ENCODE measurements around the gene OR10P1. TPM values are rescaled to one million over a fixed set of nuclear protein-coding genes. Genes with fewer than 3 reads are reported as not detected.

The OR10P1 gene
- total RNA-seq, 1 experiment from 2014 or later, result not detected

DNA sequence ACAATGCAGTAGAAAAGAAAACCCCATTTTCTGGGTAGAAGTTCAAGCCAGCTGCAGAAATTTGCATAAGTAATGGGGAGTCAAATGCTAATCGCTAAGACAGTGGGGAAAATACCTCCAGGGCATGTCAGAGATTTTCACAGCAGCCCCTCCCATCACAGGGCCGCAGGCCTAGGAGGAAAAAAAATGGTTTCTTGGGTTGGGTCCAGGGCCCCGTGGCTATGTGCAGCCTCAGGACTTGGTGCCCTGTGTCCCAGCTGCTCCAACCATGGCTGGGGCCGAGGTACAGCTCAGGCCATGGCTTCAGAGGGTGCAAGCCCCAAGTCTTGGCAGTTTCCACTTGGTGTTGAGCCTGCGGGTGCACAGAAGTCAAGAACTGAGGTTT lies 14.6 kb downstream of the OR10P1 start:
- DNase-seq (ENCODE audit: low read depth), result no peak

- no peak for DNase-seq (ENCODE audit: low read depth)
Measured at GRCh38 chr12:55652352-55652751, 15.7 kb downstream of the OR10P1 start.

- DNase-seq (ENCODE audit: low read depth), result no peak
Measured at GRCh38 chr12:55653031-55653430, 16.3 kb downstream of the OR10P1 start.

DNA sequence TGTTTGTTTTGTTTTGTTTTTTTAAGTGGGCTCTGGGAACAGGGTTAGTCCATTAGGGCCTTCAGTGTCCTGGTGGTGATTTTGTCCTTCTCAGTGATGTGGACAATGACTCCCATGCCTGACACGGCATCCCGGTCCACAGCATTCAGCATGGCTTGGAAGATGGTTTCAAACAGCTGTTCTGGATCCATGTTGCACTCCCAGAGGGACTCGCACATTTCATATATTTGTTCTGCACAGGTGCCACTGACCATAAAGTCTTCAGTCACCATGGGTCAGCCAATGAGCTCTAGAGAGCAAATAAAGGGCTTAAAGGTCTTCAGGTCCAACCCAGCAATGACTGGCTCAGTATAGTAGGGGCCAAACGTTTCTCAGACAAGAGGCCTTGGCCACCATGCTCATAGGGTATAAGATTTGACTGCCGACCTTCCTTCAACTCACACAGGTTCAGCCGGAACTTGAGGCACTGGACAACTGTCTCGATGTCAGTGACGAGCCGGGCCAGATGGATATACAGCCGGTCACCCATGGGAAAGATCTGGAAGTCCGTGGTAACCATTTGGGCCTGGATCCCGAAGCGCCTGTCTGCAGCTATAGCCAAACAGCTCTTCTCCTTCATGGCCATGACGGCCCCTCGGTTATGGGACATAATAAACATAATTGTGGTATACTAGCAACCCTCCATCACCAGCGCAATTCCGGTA lies 18.0 kb downstream of the OR10P1 start:
- no peak for DNase-seq (ENCODE audit: low read depth)

DNA sequence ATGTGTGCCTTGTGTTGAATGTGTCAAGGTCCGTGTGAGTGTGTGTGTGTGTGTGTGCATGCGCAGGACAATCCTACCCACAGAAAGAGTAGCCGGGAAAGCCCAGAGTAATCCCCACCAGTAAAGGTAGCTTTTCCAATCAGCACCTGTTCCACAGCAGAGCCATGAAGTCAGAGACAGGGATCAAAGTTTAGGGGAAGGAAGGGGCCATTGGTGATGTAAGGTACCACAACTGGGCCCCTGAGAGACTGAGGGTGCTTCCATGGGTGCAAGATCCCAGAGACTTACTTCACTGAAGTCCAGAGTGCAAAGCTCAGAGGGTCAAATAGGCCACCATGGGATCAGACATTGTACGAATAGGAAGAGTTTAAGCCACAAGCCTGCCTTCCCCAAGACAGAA lies 20.5 kb downstream of the OR10P1 start:
- DNase-seq (ENCODE audit: low read depth), result no peak

- no peak for DNase-seq (ENCODE audit: low read depth)
Measured at GRCh38 chr12:55658212-55658611, 21.5 kb downstream of the OR10P1 start.

DNA sequence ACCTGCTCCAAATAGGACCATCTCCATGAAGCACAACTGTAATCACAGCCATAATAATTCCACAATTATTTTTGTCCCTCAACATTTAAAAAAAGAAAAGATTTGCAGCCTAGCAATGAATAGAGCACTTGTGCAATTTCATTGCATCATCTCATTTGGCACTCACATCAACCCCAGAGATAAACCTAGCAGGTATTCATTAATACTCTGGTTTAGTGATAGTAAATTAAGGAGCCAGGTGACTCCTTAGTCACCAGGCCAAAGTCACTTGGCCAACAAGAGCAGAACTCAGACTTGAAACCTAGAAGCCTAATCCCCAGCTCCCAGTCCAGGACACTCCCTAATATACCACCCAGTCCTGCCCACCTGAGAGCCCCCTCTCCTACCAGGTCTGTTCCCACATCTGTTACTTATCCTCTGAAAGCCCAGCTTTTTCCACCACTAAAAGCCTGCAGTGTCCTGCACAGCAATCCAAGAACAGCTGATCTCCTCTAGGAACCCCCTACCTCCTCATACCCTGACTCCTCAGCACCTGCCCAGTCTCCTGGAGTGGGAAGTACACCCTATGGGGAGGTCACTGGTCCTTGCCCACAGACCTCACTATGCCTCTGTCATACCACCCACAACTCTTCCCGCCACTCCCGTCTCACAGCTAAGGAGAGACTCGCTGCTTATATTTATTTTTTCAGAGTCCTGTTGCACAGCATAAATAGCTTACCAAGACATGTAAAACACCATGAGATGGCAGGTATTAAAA lies 22.1 kb downstream of the OR10P1 start:
- no peak for DNase-seq (ENCODE audit: low read depth)

DNA sequence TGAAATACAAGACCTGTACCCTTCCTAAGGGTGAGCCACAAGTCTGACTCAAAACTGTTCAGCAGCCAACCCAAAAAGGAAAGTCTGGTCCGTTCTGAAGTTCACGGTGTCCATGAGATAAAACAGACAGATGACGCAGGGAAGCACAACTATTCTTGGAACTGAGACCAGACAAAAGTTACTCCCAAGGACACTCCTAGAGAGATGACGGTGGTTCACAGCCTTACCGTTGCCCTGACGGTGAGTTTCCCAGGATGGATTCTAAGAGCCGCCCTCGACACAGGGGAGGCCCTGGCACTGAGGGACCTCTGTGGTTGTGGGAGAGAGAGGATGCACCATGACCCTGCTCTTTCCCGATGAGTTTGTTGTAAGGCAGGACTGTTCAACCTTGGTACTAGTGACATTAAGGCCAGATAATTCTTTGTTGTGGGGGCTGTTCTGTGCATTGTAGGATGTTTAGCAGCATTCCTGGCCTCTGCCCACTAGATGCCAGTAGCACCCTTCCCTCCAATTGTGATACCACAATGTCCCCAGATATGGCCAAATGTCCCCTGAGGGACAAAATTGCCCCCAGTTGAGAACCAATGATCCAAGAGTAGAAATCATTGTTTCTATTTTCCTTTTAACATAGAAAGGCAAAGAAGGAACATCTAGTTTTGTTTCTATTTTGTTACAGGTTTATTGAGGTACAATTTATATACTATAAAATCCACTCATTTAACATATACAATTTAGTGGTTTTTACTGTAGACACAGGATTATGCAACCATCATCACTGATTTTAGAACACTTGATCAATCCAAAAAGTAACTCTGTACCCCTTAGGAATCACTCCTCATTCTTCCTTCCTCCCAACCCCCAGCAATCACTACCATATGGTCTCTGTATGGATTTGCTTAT lies 23.0 kb downstream of the OR10P1 start:
- DNase-seq (ENCODE audit: low read depth), result peak; percentile 43

- no peak for DNase-seq (ENCODE audit: low read depth)
Measured at GRCh38 chr12:55663391-55663790, 26.7 kb downstream of the OR10P1 start.

DNA sequence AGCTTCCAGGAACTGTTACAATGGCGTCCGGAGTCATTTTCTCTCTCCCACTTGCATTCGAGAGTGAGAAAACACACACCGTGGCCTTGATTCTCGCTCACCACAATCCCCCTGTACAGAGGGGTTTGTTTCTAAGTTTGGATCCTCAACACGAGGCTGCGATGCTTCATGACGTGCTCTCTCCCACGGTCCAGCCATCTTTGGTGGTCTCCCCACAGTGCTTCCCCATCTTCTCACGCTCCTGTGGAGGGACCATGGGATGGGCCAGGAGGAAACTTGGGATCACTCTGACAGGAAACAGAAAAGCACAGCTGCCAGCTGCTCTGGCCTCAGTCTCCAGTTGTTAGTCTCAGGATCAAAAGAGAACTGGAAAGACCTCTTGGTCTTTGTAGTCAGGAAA lies 28.1 kb downstream of the OR10P1 start:
- DNase-seq (ENCODE audit: low read depth), result no peak

DNA sequence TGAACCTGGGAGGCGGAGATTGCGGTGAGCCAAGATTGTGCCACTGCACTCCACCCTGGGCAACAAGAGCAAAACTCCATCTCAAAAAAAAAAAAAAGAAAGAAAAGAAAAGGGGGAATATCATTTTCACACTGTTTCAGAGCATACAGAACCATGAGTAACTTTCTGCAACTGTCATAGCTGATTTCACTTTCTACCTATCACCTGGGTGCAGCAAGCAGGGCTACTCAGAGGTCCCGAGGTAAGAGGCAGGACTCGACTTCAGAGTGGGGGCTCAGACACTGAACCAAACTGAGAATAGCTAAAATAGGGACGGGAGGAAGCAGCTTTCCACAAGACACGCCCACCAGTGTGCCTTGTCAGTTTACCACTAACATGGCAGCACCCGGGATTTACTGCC lies 29.8 kb downstream of the OR10P1 start:
- no peak for DNase-seq (ENCODE audit: low read depth)

- no peak for DNase-seq (ENCODE audit: low read depth)
Measured at GRCh38 chr12:55670276-55670675, 33.6 kb downstream of the OR10P1 start.

GRCh38 chr12:55671746-55672145 lies 35.1 kb downstream of the OR10P1 start:
- DNase-seq (ENCODE audit: low read depth), result no peak

- DNase-seq (ENCODE audit: low read depth), result no peak
Measured at GRCh38 chr12:55673638-55674037, 36.9 kb downstream of the OR10P1 start.

DNA sequence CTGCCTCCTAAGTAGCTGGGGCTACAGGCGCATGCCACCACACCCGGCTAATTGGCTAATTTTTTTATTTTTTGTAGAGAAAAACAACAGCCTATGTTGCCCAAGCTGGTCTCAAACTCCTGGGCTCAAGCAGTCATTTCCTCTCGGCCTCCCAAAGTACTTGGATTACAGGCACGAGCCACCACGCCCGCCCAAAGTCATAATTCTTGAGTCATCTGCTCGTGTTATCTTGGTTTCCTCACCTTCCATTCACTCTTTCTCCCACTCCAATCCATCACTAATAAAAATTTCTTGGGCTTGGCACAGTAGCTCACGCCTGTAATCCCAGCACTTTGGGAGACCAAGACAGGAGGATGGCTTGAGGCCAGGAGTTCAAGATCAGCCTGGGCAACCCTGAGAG lies 39.0 kb downstream of the OR10P1 start:
- no peak for DNase-seq (ENCODE audit: low read depth)

GRCh38 chr12:55676707-55677106 lies 40.0 kb downstream of the OR10P1 start:
- no peak for DNase-seq (ENCODE audit: low read depth)

GRCh38 chr12:55679691-55680090 lies 43.0 kb downstream of the OR10P1 start:
- no peak for DNase-seq (ENCODE audit: low read depth)

DNA sequence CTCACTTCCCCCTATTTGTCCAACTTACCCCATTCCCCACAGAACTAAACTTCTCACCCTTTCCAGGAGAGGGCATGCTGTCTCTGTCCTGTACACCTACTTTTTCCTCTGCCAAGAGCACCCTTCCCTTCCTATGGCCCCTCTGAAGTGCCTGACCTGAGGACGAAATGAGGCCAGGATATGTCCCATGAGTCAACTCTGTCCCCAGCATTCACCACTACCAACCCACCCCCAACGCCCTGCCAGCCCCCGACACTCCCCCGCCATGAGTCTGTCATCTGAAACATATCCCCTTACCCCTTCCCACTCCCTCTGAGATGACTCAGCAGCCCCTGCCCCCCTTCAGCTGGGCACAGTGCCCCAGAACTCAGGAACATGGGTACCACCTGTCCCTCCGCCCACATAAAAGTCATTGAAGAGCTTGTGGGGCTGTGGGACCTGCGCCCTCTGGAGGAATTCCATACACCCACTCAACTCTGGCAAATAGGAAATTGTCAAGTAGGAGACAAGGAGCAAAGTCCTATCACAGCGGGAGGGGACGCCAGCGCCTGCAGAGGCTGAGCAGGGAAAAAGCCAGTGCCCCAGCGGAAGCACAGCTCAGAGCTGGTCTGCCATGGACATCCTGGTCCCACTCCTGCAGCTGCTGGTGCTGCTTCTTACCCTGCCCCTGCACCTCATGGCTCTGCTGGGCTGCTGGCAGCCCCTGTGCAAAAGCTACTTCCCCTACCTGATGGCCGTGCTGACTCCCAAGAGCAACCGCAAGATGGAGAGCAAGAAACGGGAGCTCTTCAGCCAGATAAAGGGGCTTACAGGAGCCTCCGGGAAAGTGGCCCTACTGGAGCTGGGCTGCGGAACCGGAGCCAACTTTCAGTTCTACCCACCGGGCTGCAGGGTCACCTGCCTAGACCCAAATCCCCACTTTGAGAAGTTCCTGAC lies 44.7 kb downstream of the OR10P1 start:
- DNase-seq (ENCODE audit: low read depth), result peak; percentile 84

DNA sequence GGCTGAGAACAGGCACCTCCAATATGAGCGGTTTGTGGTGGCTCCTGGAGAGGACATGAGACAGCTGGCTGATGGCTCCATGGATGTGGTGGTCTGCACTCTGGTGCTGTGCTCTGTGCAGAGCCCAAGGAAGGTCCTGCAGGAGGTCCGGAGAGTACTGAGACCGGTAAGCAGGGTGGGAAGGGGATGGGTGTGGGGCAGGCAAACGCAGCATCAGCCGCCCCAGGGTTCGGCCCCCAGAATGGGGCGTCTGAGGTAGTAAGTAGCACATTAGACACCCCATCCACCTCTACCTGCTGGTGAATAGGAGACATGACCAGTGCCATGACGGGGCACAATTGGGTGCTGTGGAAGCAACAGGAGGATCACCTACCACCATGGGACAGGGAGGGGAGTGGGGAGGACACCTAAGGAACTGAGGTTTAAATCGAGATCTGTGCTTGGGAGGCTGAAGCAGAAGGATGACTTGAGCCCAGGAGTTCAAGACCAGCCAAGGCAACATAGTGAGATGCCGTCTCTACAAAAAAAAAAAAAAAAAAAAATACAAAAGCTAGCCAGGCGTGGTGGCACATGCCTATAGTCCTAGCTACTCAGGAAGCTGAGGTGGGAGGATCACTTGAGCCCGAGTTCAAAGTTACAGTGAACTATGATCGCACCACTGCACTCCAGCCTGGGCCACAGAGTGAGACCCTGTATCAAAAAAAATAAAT lies 45.5 kb downstream of the OR10P1 start:
- no peak for DNase-seq (ENCODE audit: low read depth)

DNA sequence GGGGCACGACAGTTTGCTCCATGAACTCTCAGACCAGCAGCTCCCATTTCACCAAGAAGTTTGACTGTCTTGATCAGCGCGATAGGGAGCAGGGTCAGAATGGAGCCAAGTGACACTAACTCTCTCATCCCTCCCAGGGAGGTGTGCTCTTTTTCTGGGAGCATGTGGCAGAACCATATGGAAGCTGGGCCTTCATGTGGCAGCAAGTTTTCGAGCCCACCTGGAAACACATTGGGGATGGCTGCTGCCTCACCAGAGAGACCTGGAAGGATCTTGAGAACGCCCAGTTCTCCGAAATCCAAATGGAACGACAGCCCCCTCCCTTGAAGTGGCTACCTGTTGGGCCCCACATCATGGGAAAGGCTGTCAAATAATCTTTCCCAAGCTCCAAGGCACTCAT lies 47.0 kb downstream of the OR10P1 start:
- DNase-seq (ENCODE audit: low read depth), result no peak
